Ishikawa (cell line): ENCODE measurements around the gene ASCL2.

Experiments
- CREB1 ChIP-seq: IDR thresholded peaks from 2 replicates; pipeline ENCODE4 v1.6.1; 2012; ENCODE audit warnings: low read depth
- EGR1 ChIP-seq: IDR thresholded peaks from 2 replicates; pipeline ENCODE4 v1.6.1; 2012
- EP300 ChIP-seq: IDR thresholded peaks from 2 replicates; pipeline ENCODE4 v1.6.1; 2012; ENCODE audit warnings: borderline replicate concordance
- FOXM1 ChIP-seq: IDR thresholded peaks from 2 replicates; pipeline ENCODE4 v1.6.1; 2012; ENCODE audit warnings: low read depth, borderline replicate concordance
- RAD21 ChIP-seq: IDR thresholded peaks from 2 replicates; pipeline ENCODE4 v1.6.1; 2012; ENCODE audit warnings: low read depth
- TAF1 ChIP-seq: IDR thresholded peaks from 2 replicates; pipeline ENCODE4 v1.6.1; 2012; ENCODE audit warnings: low read depth, mild to moderate bottlenecking
- TCF12 ChIP-seq: IDR thresholded peaks from 2 replicates; pipeline ENCODE4 v1.6.1; 2012; ENCODE audit warnings: low read depth
- YY1 ChIP-seq: IDR thresholded peaks from 2 replicates; pipeline ENCODE4 v1.6.1; 2012; ENCODE audit warnings: low read depth
- TF ChIP-seq, protein P1 (sequence below): IDR thresholded peaks from 2 replicates; pipeline ENCODE4 v1.6.1; 2012
- TF ChIP-seq, protein P2 (sequence below): IDR thresholded peaks from 2 replicates; pipeline ENCODE4 v1.6.1; 2012; ENCODE audit warnings: low read depth, mild to moderate bottlenecking

DNA sequence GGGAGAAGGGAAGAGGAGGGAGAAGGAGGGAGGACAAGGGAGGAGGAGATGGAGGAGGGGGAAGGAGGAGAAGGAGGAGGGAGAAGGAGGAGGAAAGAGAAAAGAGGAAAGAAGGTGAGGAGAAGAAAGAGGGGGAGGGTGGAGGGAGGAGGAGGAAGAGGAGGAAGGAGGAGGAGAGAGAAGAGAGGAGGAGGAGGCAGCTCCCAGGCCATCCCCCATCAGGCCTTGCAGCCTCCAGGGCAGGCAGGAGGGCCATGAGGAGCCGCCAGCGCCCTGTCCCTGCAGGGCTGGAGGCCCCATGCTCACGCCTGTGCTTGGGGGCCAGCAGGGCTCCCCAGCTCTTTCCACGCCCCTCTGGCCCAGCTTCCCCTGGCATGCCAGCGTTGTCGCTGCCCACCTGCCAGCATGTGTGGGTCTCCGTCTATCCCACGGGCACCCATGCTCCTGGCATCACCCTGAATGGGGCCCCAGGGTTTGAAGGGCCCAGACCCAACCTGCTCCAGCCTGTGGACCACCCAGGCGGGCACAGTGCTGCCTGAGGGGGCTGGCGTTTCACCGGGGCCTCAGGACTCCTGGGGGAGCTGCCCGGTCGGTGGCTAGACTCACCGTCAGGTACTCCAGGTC lies 36.6 kb upstream of the ASCL2 start:
- TF ChIP-seq CREB1, result no peak
- TF ChIP-seq, protein P1, sequence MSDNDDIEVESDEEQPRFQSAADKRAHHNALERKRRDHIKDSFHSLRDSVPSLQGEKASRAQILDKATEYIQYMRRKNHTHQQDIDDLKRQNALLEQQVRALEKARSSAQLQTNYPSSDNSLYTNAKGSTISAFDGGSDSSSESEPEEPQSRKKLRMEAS, result no peak
- TF ChIP-seq EP300, result no peak
- TF ChIP-seq FOXM1, result no peak
- TF ChIP-seq RAD21, result no peak
- TF ChIP-seq EGR1, result no peak
- TF ChIP-seq, protein P2, sequence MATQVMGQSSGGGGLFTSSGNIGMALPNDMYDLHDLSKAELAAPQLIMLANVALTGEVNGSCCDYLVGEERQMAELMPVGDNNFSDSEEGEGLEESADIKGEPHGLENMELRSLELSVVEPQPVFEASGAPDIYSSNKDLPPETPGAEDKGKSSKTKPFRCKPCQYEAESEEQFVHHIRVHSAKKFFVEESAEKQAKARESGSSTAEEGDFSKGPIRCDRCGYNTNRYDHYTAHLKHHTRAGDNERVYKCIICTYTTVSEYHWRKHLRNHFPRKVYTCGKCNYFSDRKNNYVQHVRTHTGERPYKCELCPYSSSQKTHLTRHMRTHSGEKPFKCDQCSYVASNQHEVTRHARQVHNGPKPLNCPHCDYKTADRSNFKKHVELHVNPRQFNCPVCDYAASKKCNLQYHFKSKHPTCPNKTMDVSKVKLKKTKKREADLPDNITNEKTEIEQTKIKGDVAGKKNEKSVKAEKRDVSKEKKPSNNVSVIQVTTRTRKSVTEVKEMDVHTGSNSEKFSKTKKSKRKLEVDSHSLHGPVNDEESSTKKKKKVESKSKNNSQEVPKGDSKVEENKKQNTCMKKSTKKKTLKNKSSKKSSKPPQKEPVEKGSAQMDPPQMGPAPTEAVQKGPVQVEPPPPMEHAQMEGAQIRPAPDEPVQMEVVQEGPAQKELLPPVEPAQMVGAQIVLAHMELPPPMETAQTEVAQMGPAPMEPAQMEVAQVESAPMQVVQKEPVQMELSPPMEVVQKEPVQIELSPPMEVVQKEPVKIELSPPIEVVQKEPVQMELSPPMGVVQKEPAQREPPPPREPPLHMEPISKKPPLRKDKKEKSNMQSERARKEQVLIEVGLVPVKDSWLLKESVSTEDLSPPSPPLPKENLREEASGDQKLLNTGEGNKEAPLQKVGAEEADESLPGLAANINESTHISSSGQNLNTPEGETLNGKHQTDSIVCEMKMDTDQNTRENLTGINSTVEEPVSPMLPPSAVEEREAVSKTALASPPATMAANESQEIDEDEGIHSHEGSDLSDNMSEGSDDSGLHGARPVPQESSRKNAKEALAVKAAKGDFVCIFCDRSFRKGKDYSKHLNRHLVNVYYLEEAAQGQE, result no peak
- no peak for TF ChIP-seq TCF12
- no peak for TF ChIP-seq TAF1
- no peak for TF ChIP-seq YY1
